ENCODE data around the gene TNNI3. TPM values are rescaled to one million over a fixed set of nuclear protein-coding genes. Genes with fewer than 3 reads are reported as not detected.

The TNNI3 gene
- total RNA-seq, 1 donor from 2014 or later = 3.3 TPM

DNA sequence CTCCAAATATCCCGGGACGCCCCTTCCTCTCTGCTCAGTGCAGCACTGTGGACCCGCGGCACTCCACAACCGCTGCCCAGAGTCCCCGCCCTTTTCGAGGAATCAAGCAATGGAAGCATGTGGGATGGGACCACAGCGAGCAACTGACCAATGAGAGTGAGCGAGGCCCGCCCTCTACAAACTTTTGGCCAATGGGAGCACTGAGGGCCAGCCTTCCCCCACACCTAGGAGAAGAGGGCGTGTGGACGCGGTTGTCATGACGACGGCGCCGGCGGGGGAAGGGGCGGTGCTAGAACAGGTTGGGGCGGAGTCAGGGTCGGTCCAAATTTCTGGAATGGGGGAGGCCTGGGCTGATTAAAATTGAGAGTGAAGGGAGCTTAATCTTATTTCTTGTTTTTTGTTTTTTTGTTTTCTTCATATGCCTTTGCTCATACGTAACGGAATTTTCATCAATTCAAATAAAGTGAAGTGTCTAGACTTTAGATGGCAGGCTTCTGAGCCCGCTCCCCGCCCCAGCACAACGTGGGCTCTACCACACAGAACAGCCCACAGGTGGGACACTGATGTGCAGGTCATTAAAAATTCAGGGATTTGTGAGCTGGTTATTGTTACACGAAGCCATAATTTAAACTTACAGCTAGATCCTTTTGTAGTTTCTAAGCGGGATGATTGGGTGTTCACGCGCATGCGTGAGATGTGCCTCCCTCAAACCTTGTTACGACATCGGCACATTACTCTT, 9.2 kb upstream of the TNNI3 start, which contains the start of gene DNAAF3:
Gene DNAAF3, minus strand, starts transcription at position 84 of the 739 bp plus-strand sequence. CDS start 200 bp downstream, outside the sequence.
- TF ChIP-seq, protein P1, sequence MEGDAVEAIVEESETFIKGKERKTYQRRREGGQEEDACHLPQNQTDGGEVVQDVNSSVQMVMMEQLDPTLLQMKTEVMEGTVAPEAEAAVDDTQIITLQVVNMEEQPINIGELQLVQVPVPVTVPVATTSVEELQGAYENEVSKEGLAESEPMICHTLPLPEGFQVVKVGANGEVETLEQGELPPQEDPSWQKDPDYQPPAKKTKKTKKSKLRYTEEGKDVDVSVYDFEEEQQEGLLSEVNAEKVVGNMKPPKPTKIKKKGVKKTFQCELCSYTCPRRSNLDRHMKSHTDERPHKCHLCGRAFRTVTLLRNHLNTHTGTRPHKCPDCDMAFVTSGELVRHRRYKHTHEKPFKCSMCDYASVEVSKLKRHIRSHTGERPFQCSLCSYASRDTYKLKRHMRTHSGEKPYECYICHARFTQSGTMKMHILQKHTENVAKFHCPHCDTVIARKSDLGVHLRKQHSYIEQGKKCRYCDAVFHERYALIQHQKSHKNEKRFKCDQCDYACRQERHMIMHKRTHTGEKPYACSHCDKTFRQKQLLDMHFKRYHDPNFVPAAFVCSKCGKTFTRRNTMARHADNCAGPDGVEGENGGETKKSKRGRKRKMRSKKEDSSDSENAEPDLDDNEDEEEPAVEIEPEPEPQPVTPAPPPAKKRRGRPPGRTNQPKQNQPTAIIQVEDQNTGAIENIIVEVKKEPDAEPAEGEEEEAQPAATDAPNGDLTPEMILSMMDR (IDR thresholded peaks at IDR 0.05; ENCODE audit: partially characterized antibody, unreplicated experiment) = no peak
- peak within 1 kb of the TSS; percentile 99 for H3K4me3 Mint-ChIP-seq (ENCODE audit: unreplicated experiment)
- H3K9me3 Mint-ChIP-seq (ENCODE audit: unreplicated experiment) = peaks cover 3% of the 10 kb centered on the region
- peak; percentile 98 for DNase-seq
- no peaks in the 10 kb centered on the region for H3K36me3 Mint-ChIP-seq (ENCODE audit: unreplicated experiment)
- no peaks in the 10 kb centered on the region for H3K4me1 Mint-ChIP-seq (ENCODE audit: low read depth, unreplicated experiment)
- peak within 1 kb of the TSS; percentile 86 for H3K27ac Mint-ChIP-seq (ENCODE audit: unreplicated experiment)
- peaks cover 17% of the 10 kb centered on the region for H3K27me3 Mint-ChIP-seq (ENCODE audit: unreplicated experiment)

DNA sequence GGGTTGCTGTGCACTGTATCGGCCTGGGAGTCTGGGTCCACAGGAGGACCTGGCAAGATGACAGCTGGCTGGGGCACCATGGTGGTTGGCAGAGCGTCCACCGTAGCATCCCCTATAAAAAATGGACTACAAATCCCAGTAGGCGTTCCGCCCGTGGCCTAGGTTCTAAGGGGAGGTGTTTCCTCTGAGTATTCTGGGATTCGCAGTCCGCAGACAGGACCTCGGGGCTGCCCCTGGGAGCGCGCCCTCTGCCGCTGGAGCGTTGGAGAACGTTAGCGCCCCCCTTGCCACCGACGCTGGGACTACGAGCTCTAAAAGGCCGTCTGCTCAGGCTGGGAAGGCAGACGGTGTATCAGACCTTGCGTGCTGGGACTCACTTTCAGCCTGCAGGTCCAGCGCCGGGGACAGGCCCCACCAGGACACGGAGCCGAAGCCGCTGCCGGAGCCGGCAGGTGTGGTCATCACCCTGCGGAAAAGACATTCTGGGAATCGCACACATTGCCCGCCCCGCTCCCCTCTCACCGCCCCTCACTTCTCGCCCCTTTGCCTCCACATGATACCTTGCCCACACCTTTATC, 8.5 kb upstream of the TNNI3 start:
- no peaks in the 10 kb centered on the region for H3K36me3 Mint-ChIP-seq (ENCODE audit: unreplicated experiment)

DNA sequence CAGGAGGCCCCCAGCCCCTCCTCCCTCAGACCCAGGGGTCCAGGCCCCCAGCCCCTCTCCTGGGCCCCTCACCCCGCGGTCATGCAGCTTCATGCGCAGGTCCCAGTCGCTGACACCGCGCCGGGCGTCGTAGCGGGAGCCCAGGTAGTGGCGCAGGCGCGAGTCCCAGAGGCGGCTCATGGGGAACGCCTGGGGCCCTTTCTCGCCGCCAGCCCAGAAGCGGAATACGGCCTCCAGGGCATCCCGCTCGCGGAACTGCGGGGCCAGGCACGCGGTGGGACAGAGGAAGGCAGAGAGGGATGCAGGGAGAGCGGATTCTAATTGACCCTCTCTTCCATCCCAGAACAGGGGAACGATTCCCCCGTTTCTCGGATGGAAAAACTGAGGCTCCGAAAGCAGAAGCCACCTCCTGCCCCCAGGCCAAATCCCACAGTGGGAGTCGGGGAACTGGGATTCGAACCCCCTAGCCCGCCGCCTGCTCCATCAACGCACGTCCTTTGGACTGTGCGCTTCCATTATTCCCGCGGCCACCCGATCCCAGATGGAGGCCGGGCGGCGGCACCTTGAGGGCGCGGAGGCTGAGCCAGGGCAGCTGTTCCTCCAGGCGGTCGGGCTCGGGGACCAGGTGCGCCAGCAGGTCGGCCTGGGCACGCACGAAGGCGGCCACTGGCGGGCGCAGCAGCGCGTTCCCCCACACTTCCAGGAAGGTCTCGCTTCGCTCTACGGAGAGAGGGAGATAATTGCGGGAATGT, 4.2 kb upstream of the TNNI3 start:
- Mint-ChIP-seq H3K4me3 (ENCODE audit: unreplicated experiment) (no peak overlapping the region), H3K36me3 (ENCODE audit: unreplicated experiment) (no peaks in the 10 kb centered on the region)
- no peak for DNase-seq

More for the DNA sequence above, 8.5 kb upstream of the TNNI3 start:
- Mint-ChIP-seq H3K9me3 (ENCODE audit: unreplicated experiment) (peaks cover 3% of the 10 kb centered on the region), H3K4me3 (ENCODE audit: unreplicated experiment) (peak overlapping the region; percentile 99), H3K4me1 (ENCODE audit: low read depth, unreplicated experiment) (no peaks in the 10 kb centered on the region), H3K27ac (ENCODE audit: unreplicated experiment) (peak overlapping the region; percentile 86), H3K27me3 (ENCODE audit: unreplicated experiment) (peaks cover 17% of the 10 kb centered on the region)
- DNase-seq = peak; percentile 88
- TF ChIP-seq, protein P1 (IDR thresholded peaks at IDR 0.05; ENCODE audit: partially characterized antibody, unreplicated experiment) = peak; percentile 29

DNA sequence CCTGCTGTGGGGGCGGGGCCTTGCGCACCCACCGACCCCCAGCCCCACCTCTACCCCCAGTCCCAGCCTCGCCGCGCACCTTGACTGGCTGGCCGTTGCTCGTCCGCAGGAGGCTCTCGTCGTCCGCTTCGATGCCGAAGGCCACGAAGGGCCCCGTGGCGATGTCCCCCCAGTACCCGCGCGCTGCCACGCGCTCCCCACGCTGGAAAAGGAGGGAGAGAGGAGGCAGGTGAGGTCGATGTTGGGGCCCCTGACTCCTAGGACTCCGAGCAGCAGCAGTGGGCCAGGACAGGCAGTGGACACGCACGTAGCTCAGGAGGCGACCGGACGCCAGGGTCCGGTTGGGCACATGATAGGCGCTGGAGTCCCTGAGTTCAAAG, 3.4 kb upstream of the TNNI3 start:
- Mint-ChIP-seq H3K36me3 (ENCODE audit: unreplicated experiment) (no peaks in the 10 kb centered on the region), H3K9me3 (ENCODE audit: unreplicated experiment) (peaks cover 5% of the 10 kb centered on the region), H3K27ac (ENCODE audit: unreplicated experiment) (no peak overlapping the region), H3K27me3 (ENCODE audit: unreplicated experiment) (peaks cover 13% of the 10 kb centered on the region), H3K4me3 (ENCODE audit: unreplicated experiment) (no peak overlapping the region), H3K4me1 (ENCODE audit: low read depth, unreplicated experiment) (peaks cover 1% of the 10 kb centered on the region)
- DNase-seq = no peak
- TF ChIP-seq, protein P1 (IDR thresholded peaks at IDR 0.05; ENCODE audit: partially characterized antibody, unreplicated experiment) = no peak

More for the DNA sequence above, 4.2 kb upstream of the TNNI3 start:
- H3K4me1 Mint-ChIP-seq (ENCODE audit: low read depth, unreplicated experiment) = peaks cover 1% of the 10 kb centered on the region
- peaks cover 7% of the 10 kb centered on the region for H3K9me3 Mint-ChIP-seq (ENCODE audit: unreplicated experiment)
- no peak overlapping the region for H3K27ac Mint-ChIP-seq (ENCODE audit: unreplicated experiment)
- TF ChIP-seq, protein P1 (IDR thresholded peaks at IDR 0.05; ENCODE audit: partially characterized antibody, unreplicated experiment) = no peak
- peaks cover 13% of the 10 kb centered on the region for H3K27me3 Mint-ChIP-seq (ENCODE audit: unreplicated experiment)
